Measurements from ENCODE around the gene CCDC177. TPM values are rescaled to one million over a fixed set of nuclear protein-coding genes. Genes with fewer than 3 reads are reported as not detected.

CCDC177 gene
- total and polyA plus RNA-seq, 2 donors from 2014 or later: not detected

GRCh38 chr14:69528143-69528542 lies 46.5 kb downstream of the CCDC177 start:
- H3K4me3 ChIP-seq (ENCODE audit: low read length in 3 of 3): no peak overlapping the region
- H3K27me3 ChIP-seq (ENCODE audit: control insufficient read depth, insufficient read depth, low read length): no peaks in the 10 kb centered on the region
- no peak overlapping the region for H3K27ac ChIP-seq (ENCODE audit: low read depth in 2 of 2, low read length in 2 of 2)
- H3K4me1 ChIP-seq (ENCODE audit: control insufficient read depth in 2 of 3, insufficient read depth in 2 of 3, low read depth in 1 of 3, low read length in 3 of 3): no peaks in the 10 kb centered on the region
- TF ChIP-seq CTCF (IDR thresholded peaks at IDR 0.05; ENCODE audit: borderline replicate concordance, extremely low read depth, insufficient read depth): no peak
- no peak for FAIRE-seq
- H3K36me3 ChIP-seq (ENCODE audit: control insufficient read depth in 2 of 3, insufficient read depth in 3 of 3, low read length in 3 of 3): no peaks in the 10 kb centered on the region
- intact Hi-C loops (cut with DNase I): no loop called here
- no peaks in the 10 kb centered on the region for H3K9me3 ChIP-seq (ENCODE audit: control insufficient read depth in 2 of 3, insufficient read depth in 1 of 3, low read length in 3 of 3)
- H3K9ac ChIP-seq (ENCODE audit: low read length in 3 of 3): no peak overlapping the region
- no peak for DNase-seq

GRCh38 chr14:69527635-69528034 lies 47.0 kb downstream of the CCDC177 start:
- Histone ChIP-seq H3K4me1 (ENCODE audit: control insufficient read depth in 2 of 3, insufficient read depth in 2 of 3, low read depth in 1 of 3, low read length in 3 of 3) (no peaks in the 10 kb centered on the region), H3K4me3 (ENCODE audit: low read length in 3 of 3) (no peak overlapping the region), H3K9ac (ENCODE audit: low read length in 3 of 3) (no peak overlapping the region), H3K36me3 (ENCODE audit: control insufficient read depth in 2 of 3, insufficient read depth in 3 of 3, low read length in 3 of 3) (no peaks in the 10 kb centered on the region), H3K27ac (ENCODE audit: low read depth in 2 of 2, low read length in 2 of 2) (no peak overlapping the region), H3K27me3 (ENCODE audit: control insufficient read depth, insufficient read depth, low read length) (no peaks in the 10 kb centered on the region), H3K9me3 (ENCODE audit: control insufficient read depth in 2 of 3, insufficient read depth in 1 of 3, low read length in 3 of 3) (no peaks in the 10 kb centered on the region)
- FAIRE-seq (no peak), DNase-seq (no peak)
- TF ChIP-seq CTCF (IDR thresholded peaks at IDR 0.05; ENCODE audit: borderline replicate concordance, extremely low read depth, insufficient read depth): no peak
- intact Hi-C loops (cut with DNase I): no loop called here

GRCh38 chr14:69525896-69526295 lies 48.8 kb downstream of the CCDC177 start:
- intact Hi-C loops (cut with DNase I): no loop called here
- no peaks in the 10 kb centered on the region for H3K4me1 ChIP-seq (ENCODE audit: control insufficient read depth in 2 of 3, insufficient read depth in 2 of 3, low read depth in 1 of 3, low read length in 3 of 3)
- no peak for TF ChIP-seq CTCF (IDR thresholded peaks at IDR 0.05; ENCODE audit: borderline replicate concordance, extremely low read depth, insufficient read depth)
- no peak for FAIRE-seq
- H3K27ac ChIP-seq (ENCODE audit: low read depth in 2 of 2, low read length in 2 of 2): no peak overlapping the region
- no peak overlapping the region for H3K9ac ChIP-seq (ENCODE audit: low read length in 3 of 3)
- no peaks in the 10 kb centered on the region for H3K9me3 ChIP-seq (ENCODE audit: control insufficient read depth in 2 of 3, insufficient read depth in 1 of 3, low read length in 3 of 3)
- no peaks in the 10 kb centered on the region for H3K27me3 ChIP-seq (ENCODE audit: control insufficient read depth, insufficient read depth, low read length)
- DNase-seq: no peak
- H3K36me3 ChIP-seq (ENCODE audit: control insufficient read depth in 2 of 3, insufficient read depth in 3 of 3, low read length in 3 of 3): no peaks in the 10 kb centered on the region
- H3K4me3 ChIP-seq (ENCODE audit: low read length in 3 of 3): no peak overlapping the region

- intact Hi-C loops (cut with DNase I): no loop called here
- Histone ChIP-seq H3K27me3 (ENCODE audit: control insufficient read depth, insufficient read depth, low read length) (no peaks in the 10 kb centered on the region), H3K4me1 (ENCODE audit: control insufficient read depth in 2 of 3, insufficient read depth in 2 of 3, low read depth in 1 of 3, low read length in 3 of 3) (no peaks in the 10 kb centered on the region), H3K9me3 (ENCODE audit: control insufficient read depth in 2 of 3, insufficient read depth in 1 of 3, low read length in 3 of 3) (no peaks in the 10 kb centered on the region), H3K27ac (ENCODE audit: low read depth in 2 of 2, low read length in 2 of 2) (no peak overlapping the region), H3K4me3 (ENCODE audit: low read length in 3 of 3) (no peak overlapping the region), H3K36me3 (ENCODE audit: control insufficient read depth in 2 of 3, insufficient read depth in 3 of 3, low read length in 3 of 3) (no peaks in the 10 kb centered on the region), H3K9ac (ENCODE audit: low read length in 3 of 3) (no peak overlapping the region)
- DNase-seq: no peak
- no peak for TF ChIP-seq CTCF (IDR thresholded peaks at IDR 0.05; ENCODE audit: borderline replicate concordance, extremely low read depth, insufficient read depth)
- FAIRE-seq: no peak
Observed at GRCh38 chr14:69522026-69522425, 52.6 kb downstream of the CCDC177 start.

Data from kidney (tissue), 14 donors.